Activated naive CD4-positive, alpha-beta T cell treated with Interleukin-2 at 50 U/mL for 16 hours (primary cell): Measurements from ENCODE around the gene RGS2.
A peak's percentile ranks its signal among the peaks of the same experiment; 100 is the strongest.

ENCODE experiments used
- DNase-seq: peaks from one replicate; pipeline ENCODE4 v3.0.0-alpha.2; 2020

Gene RGS2, protein sequence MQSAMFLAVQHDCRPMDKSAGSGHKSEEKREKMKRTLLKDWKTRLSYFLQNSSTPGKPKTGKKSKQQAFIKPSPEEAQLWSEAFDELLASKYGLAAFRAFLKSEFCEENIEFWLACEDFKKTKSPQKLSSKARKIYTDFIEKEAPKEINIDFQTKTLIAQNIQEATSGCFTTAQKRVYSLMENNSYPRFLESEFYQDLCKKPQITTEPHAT

GRCh38 chr1:192808518-192809306 is at the start of gene RGS2:
RGS2 (plus strand) TSS chr1:192809039; CDS start chr1:192809072, 33 bp downstream.
- DNase-seq: peak; percentile 87

- DNase-seq: no peak
These were observed 49.7 kb upstream of the RGS2 start for GRCh38 chr1:192759104-192759503.

DNA sequence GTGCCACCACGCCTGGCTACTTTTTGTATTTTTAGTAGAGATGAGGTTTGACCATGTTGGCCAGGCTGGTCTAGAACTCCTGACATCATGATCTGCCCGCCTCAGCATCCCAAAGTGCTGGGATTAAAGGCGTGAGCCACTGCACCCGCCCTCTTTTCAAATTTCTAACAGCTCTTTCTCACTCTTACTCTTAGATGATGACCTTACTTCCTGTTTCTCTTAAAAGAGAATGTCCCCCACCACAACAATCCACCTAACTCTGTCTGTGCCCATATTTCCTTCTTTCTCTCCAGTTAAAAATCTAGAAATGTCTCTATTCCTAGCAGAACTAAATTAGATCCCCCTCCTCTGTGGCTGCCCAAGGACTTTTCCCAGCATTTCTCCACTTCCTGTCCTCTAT is 46.6 kb upstream of the RGS2 start:
- DNase-seq: no peak

- DNase-seq: no peak
These were observed 45.6 kb upstream of the RGS2 start for GRCh38 chr1:192763243-192763642.

DNA sequence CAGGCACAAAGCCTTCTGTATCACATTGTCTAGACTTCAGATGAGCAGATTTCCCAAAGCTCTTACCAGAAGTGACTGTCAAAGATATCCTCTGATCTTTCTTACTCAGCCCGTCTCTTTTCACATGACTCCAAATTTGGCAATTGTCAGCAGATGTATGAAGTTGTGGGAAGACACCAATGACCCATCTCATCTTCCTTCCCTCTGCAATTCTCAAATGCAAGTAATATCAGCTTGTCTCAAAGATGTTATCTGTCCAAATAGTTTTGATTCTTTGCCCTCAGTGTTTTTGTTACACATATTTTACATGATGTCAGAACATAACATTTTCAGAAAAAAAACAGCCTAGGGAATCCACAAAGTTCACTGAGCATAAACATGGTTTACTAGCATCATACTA is 45.1 kb upstream of the RGS2 start:
- DNase-seq: no peak

- no peak for DNase-seq
These were observed 44.2 kb upstream of the RGS2 start for GRCh38 chr1:192764675-192765074.

GRCh38 chr1:192766009-192766625 is 42.7 kb upstream of the RGS2 start:
- no peak for DNase-seq

DNA sequence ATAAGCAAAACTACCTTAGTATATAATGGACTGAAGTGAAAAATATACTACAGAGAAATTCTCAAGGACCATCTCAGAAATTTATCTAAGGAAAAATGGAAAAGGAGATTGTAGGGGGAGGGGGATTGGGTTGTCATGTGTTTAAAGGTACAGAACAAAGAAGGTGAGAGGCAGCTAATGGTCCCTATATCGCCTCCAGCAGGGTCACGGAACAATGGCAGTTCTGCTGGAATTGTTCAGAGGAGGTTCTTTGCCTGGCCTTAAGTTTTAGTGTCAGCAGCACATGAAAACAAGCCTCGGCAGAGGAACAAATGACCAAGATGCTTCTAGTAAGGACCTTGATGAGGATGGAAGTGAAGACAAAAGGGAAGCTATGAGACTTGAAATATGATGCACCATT is 42.0 kb upstream of the RGS2 start:
- DNase-seq: no peak

DNA sequence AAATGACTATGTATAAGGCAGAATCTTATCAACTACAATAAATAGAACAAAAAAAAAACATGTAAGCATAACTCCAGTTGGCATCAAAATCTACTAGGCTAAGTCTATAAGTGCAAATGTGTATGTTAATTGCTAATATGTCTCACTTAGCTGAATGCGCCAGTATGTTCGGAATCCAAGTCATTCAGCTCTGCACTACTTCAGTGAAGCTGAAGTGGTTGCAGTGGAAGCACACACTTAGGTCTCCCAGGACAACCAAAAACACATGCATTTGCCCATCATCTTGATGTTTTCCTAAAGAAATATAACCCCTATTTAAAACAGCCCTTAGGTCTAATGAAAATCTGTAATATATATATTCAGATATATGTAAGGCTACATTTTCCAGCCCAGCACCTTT is 41.0 kb upstream of the RGS2 start:
- DNase-seq: no peak

DNA sequence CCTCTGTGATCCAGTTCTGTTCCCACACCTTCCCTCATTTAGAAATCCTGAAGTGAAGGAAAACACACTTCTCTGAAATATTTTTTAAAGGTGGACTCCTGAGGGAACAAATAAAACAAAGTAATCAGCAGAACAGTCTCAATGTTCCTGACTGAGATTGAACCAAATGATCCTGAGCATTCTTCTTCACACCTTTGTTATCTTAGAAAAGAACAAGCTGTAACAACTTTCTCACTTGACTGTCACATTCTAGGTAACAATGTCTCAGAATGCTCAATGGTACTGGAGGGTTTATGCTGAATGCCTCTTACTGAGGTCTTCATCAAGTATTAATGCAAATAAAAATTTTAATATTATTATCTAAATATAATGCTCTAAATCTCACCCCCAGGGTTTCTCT is 40.4 kb upstream of the RGS2 start:
- no peak for DNase-seq

GRCh38 chr1:192771341-192771740 is 37.5 kb upstream of the RGS2 start:
- no peak for DNase-seq

DNA sequence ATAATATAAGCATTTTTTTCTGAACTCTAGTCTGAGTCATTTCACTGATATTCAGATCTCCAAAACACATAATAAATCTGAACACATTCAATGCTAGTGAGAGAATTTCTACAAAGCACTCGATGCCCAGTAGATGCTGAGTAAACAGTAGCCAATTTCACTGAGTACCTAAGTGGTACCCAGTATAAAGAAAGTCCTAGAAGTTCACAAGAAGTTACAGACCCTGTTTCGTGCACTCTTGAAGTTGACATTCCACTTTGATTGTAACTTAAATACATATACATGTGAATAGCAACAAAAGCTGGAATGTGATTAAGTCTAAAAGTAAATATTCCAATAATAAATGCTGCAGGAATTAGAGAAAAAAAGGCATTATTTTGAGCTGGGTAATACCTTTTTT is 33.2 kb upstream of the RGS2 start:
- DNase-seq: no peak

DNA sequence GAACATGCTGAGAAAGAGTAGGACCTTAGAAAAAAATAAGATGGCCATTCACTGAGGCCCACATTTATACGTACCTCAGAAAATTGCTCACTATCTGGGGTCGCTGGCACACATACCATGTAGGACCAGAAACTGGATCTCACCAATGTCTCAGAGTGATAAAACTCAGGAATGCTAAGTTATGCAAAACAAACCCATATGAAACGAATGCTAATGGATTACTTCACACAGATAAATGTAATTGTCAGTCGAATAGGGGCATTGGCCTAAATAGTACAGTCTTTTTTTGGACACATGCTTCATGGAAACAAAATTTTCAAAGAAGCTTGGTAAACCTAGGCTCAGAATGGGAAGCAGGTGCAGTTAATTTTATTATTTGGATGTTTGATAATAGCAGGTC is 32.6 kb upstream of the RGS2 start:
- no peak for DNase-seq

- DNase-seq: no peak
These were observed 31.8 kb upstream of the RGS2 start for GRCh38 chr1:192776998-192777397.

- no peak for DNase-seq
These were observed 25.0 kb upstream of the RGS2 start for GRCh38 chr1:192783791-192784190.

DNA sequence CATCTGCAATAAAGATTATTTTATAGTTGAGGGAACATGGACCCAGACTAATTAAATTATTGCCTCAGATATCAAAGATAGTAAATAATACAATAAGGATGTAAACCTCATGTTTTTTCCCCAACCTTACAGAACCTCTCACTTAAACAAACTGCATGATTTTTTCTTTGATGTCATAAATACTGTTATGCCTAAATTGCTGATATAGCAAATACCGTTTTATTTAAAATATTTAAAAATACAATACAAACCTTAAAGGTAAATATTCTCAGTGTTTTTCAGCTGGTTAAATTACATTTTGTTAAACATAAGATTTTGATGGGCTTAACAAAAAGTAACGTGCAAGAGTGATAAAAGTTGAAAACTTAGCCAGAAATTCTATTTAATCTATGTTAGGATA is 24.4 kb upstream of the RGS2 start:
- no peak for DNase-seq

GRCh38 chr1:192786576-192786975 is 22.3 kb upstream of the RGS2 start:
- no peak for DNase-seq

- no peak for DNase-seq
These were observed 20.8 kb upstream of the RGS2 start for GRCh38 chr1:192787914-192788585.

GRCh38 chr1:192789871-192790270 is 19.0 kb upstream of the RGS2 start:
- DNase-seq: no peak

DNA sequence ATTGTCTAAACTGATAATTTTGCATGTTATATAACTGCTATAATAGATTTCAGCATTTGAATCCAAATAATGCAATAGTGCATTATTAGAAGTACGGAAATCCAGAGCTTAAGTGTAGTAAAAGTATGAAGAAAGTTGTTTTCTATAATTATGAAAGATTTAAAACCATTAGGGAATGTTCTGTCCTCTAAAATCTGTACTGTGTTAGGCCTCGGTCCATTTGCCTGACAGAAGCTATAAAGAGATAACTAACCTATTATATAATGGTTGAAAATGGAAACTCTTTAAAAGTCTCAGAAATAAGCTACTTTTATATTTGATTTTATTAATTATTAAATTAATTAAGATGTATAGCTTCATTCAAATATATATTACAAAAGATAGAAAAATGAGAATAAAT is 16.2 kb upstream of the RGS2 start:
- DNase-seq: no peak

DNA sequence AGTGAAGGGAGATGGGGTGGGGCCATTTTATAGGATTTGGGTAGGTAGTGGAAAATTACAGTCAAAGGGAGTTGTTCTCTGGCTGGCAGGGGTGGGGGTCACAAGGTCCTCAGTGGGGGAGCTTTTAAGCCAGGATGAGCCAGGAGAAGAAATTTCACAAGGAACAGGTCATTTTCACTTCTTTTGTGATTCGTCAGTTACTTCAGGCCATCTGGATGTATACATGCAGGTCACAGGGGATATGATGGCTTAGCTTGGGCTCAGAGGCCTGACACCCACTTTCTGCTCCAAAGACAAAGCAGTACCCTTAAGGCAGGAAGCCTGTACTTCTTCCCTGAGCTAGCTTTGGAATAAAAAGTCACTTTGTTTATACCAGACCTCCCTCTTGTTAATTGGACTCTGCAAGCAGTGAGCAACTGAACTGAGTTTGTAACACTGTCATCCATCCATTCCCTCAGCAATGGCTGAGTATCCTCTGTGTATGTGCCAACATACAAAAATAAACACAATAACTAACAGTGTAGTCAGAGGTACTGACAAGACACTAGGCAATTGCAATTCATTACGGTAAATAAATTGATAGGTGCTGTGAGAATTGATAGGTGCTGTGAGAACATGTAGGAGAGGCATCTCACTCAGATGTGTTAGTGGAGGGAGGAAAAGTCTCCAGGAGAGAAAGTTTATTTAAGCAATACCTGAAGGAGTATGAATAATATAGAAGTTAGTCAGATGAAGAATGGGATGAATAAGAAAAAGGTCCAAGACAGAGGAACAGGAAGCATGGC is 14.7 kb upstream of the RGS2 start:
- no peak for DNase-seq

DNA sequence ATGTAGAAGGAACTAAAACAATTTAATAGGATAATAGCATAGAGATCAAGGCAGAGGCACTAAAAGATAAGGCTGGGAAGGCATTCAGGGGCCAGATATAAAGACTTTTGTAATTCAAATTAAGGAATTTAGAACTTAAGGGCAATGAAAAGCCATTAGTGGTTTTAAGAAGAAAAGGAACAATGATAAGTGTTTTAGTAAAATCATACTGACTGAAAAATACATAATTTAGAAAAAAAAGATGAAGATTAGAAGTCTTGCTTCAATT is 14.1 kb upstream of the RGS2 start:
- no peak for DNase-seq

DNA sequence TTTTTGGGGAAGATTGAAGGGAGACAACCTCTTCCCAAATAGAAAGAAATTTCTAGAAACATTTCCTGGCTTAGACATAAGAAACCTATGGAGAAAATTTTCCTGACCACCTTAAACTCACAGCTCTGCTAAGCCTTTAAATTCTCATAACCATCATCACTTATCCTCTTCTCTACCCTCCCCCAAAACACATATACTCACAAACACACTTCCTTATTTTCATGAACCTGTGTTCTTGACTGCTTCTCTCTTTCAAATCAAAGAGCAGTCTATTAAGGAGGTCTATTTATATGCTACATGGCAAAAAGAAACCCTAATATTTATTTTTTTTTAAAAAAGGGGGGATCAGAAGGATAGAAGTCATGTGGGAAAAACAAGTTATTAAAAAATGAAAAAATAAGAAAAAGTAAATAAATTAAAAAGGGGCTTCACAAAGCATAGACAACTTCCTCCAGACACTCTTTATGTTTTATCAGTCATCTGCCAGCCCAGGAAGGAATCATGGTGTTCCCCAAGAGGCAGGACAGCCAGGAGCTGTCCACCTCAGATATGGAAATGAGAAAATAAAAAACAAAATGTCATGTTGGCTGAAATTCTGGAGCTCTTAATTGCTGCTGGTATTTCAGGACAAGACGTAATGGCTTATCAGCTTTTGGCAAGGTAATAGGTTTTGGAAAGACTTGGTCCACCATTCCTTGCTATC is 12.8 kb upstream of the RGS2 start:
- no peak for DNase-seq
